ENCODE data around the gene ACAP1.
"Not testable (repeated sequence)": the region's sequence is repeated elsewhere in the genome, so short reads cannot be mapped to it uniquely, and the experiment has no call there.

The ACAP1 gene

DNA sequence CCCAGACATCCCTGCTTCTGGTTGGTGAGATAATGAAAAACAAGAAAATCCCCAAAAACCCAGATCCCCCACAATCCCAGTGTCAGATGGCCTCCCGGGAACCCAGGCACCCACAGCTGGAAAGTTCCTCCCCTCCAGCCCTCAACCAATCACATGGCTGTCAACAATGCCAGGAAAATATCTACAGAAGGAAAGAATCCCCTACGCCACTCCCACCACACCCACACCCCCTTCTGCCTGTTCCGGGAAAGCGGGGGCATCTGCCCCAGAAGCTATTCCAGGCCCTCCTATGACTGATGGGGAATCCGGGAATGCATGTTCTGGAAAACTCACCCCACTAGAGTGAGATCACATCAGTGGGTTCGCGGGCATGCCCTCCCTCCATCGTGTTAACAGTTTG, 20.4 kb downstream of the ACAP1 start:
- no peak for DNase-seq

DNA sequence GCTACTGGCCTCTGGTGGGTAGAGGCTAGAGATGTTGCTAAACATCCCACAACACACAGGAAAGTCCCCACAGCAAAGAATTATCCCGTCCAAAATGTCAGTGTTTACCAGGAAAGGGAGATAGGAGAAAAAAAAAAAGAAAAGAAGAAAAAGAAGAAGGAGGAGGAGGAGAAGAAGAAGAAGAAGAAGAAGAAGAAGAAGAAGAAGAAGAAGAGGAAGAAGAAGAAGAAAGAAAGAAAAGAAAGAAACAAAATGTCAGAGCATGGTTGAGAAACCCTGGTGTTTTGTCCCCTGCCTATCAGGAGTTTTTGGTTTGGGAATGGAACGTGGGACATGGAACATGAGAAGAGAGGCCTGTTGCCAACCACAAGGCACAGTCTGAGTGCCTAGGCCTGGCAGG, 21.1 kb downstream of the ACAP1 start:
- DNase-seq, result no peak

DNA sequence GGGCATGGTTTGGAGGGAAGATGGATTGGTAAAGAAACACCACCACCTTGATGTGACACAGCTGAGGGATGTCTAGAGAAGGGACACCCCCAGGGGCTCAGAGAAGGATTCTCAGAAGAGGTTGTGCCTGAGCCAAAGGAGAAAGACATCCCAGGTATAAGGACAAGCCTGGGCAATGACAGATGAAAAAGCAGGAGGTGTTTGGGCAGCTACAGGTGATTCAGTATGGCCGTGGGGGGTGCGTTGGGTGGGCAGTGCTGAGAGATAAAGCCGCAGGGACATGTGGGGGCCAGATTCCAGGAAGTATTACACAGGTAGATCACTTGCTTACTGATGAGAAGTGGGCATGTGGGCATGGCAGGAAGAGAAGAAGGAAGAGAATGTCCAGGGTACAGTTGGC, 25.6 kb downstream of the ACAP1 start:
- DNase-seq, result no peak

DNA sequence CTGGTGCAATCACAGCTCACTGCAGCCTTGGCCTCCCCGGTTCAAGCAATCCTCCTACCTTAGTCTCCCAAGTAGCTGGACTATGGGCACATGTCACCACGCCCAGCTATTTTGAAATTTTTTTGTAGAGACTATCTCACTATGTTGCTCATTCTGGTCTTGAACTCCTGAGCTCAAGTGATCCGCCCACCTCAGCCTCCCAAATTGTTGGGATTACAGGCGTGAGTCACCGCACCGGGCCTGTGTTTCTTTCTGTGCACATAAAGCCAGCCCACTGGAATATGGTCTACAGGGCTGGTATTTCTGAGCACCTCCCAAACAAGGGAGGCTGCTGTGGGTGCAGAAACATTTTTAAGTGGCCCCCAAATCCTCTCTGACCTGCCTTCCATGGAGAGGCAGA, 27.0 kb downstream of the ACAP1 start:
- no peak for DNase-seq

DNA sequence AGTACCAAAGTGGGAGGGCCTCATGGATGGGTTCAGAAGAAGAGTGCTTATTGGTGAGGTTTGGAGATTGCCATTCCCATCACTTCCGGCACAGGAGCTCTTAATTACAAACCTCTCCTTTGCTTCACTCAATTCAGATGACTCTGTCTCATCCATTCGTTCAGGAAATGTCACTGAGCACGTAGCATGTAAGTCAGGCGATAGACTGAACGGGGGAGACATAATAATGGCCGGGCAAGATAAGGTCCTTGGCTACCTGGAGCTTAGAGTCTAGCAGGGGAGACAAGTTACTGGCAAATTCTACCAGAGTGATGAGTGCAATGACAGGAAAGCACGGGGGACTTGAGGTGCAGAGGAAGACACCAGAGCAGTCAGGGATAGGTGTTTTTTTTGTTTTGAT, 29.6 kb downstream of the ACAP1 start:
- DNase-seq, result not testable (repeated sequence)

DNA sequence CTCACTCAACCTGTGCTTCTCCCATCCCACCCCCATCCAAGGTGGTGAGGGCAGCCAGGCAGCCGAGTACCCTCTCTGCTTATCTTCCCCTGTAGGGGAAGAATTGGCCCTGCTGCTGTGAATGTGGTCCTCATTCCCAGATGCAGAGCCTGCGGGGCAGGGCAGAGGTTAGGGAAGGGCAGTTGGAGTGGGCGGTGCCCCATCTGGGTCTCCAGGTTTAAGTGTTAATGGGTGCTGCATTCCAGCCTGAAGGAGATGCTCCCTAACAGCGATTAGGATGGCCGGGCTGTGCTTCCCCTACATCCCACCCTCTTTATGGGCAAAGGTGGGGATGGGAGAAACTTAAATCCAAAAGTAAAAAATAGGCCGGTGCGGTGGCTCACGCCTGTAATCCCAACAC, 30.8 kb downstream of the ACAP1 start:
- DNase-seq, result no peak

DNA sequence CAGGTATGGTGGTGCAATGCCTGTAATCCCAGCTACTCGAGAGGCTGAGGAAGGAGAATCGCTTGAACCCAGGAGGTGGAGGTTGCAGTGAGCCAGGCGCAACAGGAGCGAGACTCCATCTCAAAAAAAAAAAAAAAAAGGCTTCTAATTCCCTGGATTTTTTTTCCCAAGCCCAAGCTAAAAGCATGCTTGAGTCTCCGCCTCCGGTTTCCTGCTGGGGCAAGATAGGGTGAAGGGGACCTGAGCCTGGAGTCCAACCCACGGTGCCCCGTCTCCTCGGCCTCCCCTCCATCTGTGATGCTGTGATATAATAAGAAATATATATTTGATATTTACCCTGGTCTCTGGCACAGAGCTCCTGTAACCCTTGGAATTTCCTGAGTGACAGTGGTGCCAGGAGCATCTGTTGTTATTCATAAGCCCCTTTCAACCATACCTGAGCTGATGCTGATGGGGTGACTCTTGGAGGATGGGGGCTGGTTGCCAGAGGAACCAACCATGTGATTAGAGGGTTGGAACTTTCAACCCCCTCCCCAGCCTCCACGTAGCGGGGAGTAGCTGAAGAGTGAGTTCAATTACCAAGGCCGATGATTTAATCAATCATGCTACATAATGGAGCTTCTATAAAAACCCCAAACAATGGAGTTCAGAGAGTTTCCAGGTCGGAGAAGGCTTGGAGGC, 31.7 kb downstream of the ACAP1 start:
- no peak for DNase-seq

DNA sequence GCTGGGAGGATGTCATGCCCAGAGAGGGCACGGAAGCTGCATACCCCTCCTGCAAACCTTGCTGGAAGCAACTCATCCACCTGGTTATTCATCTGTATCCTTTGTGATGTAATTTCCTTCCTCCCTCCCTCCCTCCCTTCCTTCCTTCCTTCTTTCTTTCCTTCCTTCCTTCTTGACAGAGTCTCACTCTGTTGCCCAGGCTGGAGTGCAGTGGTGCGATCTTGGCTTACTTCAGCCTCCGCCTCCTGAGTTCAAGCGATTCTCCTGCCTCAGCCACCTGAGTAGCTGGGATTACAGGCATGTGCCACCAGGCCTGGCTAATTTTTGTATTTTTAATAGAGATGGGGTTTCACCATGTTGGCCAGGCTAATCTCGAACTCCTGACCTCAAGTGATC, 32.3 kb downstream of the ACAP1 start:
- DNase-seq, result not testable (repeated sequence)

DNA sequence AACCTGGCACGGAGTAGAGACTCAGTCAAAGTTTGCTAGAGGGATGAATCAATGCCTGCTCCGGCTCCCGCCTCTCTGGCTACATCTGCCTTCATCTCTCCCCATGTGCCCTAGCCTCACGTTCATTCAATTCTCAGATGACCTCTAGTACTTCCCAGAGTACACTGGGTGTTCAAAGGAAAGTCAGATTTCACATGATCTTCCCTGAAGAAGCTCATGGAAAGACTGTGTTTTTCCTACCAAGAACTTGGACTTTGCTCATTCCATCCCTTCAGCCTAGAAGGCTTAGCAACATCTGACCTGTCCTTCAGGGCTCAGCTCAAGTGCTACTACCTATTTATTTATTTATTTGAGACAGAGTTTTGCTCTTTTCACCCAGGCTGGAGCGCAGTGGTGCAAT, 33.5 kb downstream of the ACAP1 start:
- DNase-seq, result no peak

DNA sequence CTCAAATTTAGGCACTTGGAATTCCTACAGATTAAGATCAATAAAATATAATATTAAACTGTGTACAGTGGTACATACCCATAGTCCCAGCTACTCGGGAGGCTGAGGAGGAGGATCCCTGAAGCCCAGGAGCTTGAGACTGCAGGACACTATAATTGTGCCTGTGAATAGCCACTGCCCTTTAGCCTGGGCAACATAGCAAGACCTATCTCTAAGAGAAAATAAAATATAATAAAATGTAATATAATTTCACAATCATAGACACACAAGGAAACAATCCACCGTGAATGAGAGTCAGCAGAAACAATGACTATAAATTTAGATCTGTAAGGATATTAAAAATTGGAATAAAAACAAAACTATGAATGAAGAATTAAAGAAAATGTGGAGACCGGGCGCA, 34.5 kb downstream of the ACAP1 start:
- DNase-seq, result no peak

DNA sequence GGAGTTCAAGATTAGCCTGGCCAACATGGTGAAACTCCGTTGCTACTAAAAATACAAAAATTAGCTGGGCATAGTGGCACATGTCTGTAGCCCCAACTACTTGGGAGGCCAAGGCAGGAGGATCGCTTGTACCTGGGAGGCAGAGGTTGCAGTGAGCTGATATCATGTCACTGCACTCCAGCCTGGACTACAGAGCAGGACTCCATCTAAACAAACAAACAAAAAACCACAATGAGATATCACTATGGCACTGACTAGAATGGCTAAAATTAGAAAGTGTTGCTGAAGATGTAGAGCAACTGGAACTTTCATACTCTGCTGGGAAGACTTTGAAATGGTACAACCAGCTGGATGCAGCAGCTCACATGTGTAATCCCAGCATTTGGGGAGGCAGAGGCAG, 38.0 kb downstream of the ACAP1 start:
- no peak for DNase-seq

DNA sequence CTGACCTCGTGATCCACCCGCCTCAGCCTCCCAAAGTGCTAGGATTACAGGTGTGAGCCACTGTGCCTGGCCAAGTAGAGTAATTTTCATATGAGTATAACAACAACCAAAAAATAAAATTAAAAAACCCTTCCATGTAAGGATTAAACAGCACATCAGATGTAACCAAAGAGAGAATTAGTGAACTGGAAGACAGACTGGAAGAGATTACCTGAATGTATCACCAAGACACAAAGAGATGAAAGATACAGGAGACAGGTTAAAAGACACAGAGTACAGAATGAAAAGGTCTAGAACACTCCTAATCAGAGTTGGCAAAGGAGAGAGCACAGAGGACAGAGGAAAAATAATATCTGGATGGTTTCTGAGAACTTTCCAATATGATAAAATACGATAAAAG, 42.8 kb downstream of the ACAP1 start:
- no peak for DNase-seq

DNA sequence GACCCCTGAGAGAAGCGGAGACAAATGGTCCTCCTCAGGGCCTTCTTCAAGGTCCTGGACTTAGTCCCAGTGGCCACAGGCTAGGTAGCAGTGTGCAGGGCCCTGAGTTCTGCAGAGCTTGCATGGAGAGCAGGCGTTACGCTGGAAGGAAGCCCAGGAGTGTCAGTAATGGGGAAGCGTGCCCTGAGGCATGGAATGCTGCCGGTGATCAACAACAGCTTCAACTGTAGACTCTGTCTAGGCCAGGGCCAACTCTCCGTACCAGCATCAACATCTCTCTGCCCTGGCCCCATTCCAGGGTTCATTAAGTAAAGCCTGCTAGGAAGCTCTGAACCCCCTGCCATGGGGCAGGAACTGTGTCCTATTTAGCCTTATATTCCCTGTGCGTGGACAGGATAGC, 44.0 kb downstream of the ACAP1 start:
- no peak for DNase-seq

DNA sequence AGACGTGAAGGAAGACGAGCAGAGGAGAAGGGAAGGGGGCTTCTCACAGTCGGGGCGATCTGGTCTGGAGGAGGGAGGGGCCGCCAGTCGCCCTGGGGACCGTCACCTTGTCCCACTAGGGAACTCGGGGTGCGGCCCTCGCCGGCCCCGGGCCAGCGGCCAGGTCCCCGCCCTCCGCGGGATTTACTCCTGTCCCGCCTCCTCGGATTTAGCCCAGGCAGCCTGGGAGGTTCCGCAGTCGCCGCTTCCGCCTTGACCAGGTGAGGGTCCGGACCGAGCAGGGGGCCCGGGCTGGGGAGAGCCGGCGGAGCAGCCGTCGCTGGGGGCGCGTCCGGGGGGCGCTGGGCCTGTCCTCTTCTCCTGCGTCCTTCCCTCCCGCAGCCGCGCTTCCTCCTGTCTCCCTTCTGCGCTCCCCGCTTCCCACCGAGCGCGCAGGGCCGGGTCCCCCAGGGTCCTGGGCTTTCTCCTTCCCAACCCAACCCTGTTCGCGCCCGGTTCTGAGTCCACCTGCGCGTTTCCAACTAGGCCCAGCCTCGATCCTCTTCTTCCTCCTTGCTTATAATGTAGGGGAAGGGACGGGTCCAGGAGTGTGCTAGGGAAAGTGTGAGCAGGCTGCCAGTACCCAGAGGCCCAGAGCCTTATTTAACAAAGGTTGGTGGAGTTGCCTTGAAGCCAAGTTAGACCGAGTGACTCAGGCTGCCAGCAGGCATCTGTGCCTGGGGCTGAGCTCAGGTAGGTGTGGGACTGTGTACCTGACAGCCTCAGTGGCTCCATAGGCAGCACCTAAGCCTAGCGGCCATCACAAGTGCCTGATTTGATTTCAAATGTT, 44.7 kb downstream of the ACAP1 start, which contains the start of gene TNK1:
Gene TNK1 (plus strand): TSS at position 235 of the 829 bp plus-strand sequence. CDS start 1,838 bp downstream, outside the sequence.
- no peak for DNase-seq

DNA sequence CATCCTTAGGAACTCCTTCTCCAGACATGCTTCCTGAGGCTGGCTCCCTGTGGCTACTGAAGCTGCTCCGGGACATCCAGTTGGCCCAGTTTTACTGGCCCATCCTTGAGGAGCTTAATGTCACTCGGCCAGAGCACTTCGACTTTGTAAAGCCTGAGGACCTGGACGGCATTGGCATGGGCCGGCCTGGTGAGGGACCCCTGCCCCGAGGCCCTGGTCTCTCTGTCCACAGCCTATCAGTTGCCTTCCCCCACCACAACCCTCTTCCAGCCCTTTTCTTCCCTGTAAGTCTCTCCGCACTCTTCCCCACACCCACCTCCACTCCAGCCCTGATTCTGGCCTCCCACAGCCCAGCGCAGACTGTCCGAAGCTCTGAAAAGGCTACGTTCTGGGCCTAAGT, 46.6 kb downstream of the ACAP1 start:
- no peak for DNase-seq

DNA sequence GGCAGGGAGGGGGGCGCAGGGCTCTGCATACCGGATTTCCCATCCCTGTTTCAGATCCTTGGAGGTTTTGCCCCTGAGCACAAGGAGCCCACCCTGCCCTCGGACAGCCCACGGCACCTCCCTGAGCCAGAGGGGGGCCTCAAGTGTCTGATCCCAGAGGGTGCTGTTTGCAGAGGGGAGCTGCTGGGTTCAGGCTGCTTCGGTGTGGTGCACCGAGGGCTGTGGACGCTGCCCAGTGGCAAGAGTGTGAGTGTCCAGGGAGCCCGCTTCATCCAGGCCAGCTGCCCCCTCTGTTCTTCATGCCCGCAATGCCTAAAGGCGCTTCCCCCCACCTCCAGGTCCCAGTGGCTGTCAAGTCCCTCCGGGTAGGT, 47.0 kb downstream of the ACAP1 start:
- DNase-seq, result no peak

DNA sequence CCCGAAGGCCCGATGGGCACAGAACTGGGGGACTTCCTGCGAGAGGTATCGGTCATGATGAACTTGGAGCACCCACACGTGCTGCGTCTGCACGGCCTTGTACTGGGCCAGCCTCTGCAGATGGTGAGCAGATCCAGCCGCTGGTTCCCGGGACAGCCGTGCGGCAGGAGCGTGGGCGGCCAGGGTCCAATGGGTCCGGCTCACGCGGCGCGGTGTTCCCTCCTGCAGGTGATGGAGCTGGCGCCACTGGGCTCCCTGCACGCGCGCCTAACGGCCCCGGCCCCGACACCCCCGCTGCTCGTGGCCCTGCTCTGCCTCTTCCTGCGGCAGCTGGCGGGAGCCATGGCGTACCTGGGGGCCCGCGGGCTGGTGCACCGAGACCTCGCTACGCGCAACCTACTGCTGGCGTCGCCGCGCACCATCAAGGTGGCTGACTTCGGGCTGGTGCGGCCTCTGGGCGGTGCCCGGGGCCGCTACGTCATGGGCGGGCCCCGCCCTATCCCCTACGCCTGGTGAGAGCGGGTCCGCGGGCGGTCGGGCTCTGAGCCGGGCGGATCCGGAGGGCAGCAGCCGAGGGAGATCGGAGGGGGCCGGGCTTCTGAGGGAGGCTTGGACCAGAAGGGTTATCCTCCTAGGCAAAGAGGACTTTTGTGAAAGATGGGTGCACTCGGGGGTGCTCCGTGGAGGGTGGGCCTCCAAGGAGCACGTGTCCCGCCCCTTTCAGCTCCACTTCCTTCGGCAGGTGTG, 47.6 kb downstream of the ACAP1 start:
- peak; percentile 64 to 74 for DNase-seq

DNA sequence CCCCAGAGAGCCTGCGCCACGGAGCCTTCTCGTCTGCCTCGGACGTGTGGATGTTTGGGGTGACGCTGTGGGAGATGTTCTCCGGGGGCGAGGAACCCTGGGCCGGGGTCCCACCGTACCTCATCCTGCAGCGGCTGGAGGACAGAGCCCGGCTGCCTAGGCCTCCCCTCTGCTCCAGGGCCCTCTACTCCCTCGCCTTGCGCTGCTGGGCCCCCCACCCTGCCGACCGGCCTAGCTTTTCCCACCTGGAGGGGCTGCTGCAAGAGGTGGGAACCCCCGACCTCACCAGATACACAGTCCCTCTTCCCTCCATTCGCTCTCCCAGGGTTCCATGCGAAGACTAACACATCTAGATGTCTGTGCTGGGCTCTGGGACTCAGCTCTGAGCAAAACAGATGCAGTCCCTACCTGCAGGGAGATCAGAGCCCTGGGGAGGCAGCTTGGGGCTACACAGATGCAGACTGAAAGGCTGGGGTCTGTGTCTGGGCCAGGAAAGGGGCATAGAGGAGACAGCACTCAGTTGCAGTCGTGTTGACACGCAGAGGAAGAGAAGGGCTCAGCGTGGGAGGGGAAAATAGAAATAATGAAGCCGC, 48.3 kb downstream of the ACAP1 start:
- no peak for DNase-seq

DNA sequence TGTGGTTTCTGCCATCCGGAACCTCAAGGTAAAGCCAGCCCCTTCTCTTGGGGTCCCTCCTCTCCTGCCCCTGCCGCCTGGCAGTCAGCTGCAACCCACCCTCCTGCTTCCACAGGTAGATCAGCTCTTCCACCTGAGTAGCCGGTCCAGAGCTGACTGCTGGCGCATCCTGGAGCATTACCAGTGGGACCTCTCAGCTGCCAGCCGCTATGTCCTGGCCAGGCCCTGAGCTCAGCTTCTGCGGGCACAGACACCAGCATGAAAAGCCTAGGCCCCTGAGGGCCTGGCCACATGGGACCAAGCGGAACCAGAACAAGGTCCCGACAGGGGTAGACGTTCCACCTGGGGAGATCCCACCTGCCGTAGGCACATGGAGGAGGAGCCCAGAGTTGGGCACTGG, 52.5 kb downstream of the ACAP1 start:
- DNase-seq, result no peak

DNA sequence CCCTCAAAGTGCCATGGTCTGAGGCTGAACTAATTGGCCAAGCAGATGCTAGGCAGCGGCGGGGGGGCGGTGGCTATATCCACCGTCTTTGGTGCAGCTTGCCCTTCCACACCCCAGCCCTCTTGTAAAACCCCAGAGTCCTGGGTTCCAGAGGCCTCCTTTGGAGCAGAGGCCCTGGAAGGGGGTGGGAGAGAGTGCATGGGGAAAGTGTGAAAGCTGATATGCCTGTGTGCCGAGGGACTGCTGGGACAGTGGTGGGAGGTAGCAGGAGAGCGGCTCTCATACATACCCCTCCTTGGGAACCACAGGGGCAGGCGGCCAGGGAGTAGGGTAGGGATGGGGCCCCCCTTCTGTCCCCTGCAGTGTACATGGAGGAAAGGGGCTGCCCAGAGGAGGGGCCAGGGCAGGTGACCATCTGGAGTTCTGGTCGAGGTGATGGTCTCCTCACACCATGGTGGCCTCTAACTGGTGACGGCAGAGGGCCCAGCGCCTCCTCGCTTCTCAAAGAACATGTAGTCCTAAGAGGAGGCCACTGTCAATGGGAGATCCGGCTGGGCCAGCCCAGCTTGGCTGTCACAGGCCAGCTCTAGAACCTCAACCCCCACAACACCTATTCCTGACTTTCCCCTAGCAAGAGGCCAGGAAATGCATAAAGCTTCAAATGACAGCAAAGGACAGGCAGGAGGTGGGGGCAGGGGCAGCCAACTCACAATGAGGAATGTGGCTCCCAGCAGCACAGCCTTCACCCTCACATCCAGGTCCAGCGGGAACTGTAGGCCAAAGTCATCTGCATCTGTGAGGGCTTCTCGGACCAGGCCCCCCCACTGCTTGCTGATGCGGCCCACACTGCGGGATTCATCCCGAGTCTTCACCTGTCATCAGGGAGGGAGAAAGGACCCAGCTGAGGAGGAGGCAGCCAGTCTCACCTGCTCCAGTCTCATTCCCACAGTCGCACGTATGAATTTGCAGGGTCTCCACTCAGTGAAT, 53.9 kb downstream of the ACAP1 start:
- DNase-seq, result no peak

DNA sequence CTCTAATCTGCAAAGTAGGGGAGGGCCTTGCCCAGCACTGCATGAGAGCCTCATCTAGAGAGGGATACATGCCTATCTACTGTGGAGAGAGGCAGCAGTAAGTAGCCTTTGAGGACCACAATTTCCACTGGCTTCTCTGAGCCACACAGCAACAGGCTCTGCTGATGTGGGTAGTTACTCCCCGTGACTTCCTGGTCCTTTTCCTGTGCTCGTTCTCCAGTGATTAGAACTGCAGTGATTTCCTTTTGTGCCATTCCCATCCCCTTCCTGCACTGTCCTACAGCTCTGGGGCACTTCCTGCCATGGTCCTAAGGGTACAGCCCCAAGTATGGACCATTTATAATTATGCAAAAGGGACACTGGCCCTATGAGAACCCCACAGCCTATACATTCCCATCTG, 55.0 kb downstream of the ACAP1 start:
- DNase-seq, result no peak

Data from stimulated activated CD4-positive, alpha-beta T cell treated with anti-CD3 and anti-CD28 coated beads, Interleukin-2, amount 100 ng/mL, for 48 hours (primary cell).